Activated effector memory CD4-positive, alpha-beta T cell treated with anti-CD3 and anti-CD28 coated beads, Interleukin-2, amount 50 U/mL, for 16 hours (primary cell): Measurements from ENCODE around the gene ARAP1.
A peak's percentile ranks its signal among the peaks of the same experiment; 100 is the strongest.

Source experiments
- DNase-seq: peaks from one replicate; pipeline ENCODE4 v3.0.0-alpha.2; 2020

ARAP1 gene

DNA sequence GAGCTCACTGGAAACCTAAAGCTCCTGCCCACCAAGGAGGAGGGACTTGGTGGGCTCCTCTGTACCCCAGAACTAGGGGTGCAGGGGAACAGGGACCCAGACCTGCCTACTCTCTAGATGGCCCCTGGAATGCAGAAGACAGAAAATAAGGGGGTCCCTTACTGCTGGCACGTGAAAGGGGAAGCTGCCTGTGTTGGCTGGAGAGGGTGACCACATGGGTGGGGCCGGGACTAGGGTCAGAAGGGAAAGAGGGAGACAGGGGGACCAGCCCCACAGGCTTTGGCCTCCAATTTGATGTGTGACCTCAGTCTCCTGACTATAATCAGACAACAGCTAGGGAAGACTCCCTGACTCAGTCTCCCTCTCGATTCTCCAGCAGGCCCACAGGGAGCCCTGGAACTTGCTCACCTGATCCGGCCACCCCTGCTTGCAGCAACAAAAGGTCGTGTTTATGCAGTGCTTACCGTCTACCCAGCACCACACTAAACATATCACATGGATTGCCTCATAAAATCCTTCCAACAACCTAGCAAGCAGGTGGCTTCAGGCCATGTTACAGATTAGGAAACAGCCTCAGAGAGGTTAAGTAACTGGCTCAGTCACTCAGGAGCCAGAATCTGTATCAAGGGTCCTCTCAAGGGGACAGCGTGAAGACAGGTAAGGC is 10.2 kb downstream of the ARAP1 start:
- no peak for DNase-seq

DNA sequence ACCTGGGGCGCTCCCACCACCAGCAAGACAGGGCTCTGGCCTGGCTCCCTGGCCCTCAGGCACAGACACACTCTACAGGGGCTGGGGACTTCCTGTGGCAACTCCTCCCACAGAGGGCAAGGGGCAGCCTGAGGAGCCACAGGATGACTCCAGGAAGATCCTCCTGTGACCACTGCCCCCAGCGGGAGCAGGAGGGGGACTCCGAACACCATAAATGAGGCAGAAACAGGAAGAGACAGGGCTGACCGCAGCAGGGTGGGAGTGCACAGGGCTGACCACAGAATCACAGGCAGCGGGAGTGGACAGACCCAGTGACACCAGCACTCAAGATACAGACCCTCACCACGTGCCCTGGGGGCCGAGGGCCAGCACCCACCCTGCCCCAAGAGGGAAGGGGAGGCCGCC is 10.8 kb downstream of the ARAP1 start:
- DNase-seq: no peak

DNA sequence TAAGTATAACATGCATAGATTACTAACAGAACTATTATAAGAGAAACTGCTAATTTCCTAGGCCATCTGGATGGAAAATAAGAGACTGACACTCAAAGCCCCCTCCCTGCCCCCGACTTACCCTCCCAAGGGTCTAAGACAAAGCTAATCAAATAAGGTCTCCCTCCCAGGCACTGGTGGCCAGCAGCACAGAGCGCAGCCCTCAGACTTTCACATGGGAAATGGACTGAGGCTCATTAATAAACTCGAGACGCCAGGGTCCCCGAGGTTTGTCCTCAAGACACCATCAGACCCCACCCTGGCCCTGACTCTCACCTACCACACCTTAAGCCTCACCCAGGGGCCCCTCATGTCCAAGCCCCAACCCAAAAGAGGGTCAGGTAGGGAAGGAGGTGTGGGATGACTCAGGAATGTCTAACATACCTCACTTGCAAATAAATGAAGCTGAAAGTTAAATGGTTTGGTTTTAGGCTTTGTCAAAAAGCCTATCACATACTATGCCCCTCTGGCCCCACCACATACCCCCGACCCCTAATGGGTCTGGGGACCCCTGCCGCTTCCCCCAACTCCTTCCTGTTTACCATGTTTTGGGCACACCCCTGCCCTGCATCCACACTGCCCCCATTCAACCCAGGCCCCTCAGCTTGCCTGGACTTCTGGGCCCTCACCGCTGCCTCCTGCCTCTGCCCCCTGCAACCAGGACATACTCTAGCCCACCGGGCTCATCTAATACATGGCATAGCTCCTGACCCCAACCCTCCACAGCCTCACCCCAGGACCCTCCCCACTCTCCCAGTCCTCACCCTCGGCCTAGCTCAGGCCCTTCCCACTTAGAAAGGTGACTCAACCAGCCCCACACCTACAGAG is 11.4 kb downstream of the ARAP1 start:
- no peak for DNase-seq

DNA sequence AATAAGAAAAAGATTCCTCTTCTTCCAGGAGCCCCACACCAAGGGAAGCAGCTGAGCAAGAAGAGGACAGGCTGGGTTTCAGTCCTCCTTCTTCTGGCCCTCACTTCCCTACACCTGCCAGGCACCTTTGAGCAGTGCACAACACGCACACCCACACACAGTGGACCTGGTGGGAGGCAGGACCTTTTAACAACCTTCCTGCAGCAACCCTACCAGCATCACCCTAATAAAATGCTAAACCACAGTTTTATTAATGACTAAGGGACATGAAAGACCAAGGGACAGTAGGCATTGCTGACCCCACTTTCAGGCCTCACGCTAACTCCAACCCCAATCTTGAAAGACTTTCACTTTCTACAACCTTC is 12.2 kb downstream of the ARAP1 start:
- DNase-seq: no peak

DNA sequence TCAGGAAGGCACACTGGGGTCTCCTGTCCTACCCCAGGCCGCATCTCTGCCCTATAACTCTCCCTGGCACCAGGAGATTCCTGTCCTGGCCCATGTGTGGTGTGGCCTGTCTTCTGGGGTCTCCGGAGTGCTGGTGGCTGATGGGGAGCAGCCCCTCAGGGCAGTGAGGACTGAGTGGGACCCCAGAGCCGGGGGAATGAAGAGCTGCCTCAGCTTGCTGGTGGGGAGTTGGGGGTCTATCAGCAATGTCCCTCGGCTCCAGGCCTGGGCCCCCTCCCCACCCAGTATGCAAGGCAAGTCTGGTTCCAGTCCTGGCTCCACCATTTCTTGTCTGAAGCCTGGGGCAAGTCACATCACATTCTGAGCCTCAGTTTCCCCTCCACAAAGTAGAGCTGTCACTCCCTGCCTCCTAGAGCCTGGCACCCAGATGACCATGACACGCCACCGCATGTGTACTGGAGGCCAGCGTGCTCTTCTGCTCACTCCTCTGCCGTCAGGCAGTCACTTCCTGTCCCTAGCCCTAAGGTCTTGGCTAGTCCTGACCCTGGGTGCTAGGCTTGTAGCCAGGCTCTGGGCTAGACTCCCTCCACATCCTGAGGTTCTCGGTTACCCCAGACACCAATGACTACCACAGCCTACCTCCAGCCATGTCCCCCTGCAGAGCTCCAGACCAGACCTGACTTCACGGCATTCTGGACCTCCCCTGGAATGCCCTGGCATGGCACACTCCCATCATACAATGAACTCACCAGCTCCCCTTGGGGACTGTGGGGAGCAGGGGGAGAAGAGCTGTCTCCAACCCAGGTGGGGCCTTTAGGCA is 12.8 kb downstream of the ARAP1 start:
- DNase-seq: no peak

DNA sequence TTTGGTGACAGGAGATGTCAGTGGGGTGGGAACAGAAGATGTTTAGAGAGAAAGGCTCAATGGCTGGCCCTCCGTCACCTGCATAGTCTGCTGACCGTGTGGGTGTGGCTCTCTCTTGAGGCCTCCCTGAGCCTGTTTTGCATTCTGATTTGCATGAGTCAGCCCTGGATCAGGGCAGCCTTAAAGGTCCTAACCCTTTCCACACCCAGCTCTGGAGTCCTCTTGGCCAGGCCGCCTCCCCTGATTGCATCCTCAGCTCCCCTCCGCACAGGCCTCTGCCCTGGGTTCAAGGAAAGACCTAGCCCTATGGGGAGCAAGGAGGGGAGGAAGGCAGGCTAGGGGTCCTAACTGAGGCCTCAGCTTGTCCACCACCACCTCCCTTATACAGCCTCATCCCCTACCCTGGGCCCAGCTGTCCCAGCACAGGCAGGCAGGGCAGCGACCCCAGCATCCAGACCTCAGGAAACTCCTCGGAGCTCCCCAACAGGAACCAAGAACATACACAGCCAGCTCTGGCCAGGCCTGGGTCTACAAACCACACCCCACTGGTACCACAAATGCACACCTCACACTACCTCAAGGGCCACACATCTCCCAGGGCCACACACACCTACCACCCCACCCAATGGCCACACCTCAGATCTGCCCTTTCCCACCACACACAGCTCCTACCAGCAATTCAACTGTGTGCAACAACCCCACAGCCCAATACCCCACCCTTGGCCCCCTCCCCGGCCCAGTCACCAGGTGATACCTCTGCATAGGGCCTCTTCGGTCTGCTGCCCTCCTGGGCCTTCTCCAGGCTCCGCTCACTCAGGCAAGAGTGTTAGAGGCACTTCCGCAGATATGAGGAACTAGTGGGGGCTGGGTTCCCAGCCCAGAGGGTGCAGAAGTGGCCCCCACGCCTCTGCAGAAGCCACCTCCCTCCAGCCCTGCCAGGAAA is 13.7 kb downstream of the ARAP1 start:
- DNase-seq: no peak

DNA sequence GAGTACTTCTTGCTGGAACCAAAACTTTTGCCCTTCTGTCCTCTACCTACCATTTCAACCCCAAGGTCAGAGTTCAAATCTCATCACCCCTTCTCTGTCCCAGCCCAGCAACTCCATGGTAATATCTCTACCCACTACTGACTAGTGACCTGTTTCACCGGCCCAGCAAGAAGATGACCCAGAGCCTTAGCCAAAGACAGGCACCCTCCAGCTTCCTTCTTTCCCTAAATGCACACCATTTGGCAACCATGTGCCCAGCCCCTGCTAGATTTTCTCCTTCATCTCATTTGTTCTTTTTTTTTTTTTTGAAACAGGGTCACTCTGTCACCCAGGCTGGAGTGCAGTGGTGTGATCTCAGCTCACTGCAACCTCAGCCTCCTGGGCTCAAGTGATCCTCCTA is 14.9 kb downstream of the ARAP1 start:
- no peak for DNase-seq

DNA sequence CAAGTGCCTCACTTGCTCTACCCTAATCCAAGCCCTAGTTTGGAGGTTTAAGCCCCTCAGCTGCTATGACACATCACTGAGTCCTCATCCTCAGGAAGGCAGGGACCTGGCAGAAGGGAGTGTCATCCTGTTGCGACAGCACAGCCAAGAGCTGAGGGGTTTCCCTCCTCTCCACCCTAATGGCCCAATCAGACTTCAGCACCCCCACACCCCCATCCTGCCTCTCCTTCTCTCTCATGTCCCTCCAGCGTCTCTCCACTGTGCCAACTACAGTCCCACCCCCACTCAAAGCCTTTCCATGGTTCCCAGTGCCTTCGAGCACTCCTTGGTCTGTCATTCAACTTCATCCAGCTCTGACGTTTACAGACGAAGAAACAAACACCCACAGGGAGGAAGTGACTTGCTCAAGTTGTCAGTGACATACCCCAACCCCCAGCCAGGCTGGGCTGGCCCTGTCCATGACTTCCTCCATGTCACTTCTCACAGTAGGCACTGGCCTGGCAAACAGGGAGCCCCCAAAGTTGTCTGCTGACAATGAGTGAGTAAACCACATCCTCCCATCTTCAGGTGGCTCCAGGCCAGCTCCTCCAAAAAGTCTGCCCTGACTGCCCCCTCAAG is 15.6 kb downstream of the ARAP1 start:
- DNase-seq: peak; percentile 79

DNA sequence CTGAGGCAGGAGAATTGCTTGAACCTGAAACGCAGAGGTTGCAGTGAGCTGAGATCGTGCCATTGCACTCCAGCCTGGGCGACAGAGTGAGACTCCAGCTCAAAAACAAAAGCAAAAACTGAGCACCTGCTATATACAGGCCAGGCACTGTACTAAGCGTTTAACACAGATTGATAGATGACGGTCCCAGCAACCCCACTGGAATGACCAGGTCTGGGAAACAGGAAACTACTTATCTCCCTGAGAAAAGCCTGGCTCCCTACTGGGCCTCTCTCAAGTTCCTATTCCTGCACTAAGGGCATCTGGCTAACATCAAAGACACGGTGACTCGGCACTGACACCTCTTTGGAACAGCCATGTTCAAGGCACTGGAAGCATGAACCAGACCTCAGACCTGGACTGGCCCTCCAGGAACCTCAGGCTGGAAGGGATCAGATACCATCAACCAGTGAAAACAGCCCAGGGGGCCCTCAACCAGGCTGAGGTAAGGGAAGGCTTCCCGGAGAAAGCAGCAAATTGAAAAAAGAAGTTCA is 16.6 kb downstream of the ARAP1 start:
- no peak for DNase-seq

DNA sequence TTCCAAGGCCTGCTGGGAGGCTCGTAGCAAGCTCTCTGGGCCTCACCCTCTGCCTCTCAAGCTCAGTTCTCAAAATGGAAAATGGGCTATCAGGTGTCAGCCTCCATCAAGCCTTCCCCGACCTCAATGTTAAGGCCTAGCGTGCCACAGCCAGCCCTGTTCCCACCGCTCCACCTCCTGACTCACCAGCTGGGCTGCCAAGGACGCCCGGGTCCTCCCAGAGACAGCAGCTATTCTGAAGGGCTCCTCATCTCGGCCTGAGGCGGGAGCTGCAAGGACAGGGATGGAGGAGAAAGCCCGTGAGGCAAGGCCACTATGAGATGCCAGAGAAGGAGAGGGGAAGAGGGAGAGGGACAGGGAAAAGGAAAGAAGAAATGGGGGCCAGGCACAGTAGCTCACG is 19.9 kb downstream of the ARAP1 start:
- no peak for DNase-seq

DNA sequence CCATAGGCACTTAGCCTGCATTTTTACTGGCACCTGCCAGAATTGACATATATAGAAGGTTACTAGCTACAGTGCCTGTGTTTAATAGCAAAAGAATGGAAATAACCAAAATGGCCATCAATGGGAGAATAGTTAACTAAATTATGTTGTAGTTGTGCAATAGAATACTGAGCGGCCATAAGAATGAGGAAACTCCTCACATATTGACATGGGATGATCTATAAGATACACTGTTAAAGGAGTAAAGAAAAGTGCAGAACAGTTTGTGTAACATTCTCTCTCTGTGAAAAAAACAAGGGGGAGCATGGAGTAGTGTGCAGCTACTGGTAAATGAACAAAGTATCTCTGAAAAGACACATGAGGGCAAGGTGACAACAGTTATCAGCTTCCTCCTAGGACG is 21.5 kb downstream of the ARAP1 start:
- DNase-seq: no peak

DNA sequence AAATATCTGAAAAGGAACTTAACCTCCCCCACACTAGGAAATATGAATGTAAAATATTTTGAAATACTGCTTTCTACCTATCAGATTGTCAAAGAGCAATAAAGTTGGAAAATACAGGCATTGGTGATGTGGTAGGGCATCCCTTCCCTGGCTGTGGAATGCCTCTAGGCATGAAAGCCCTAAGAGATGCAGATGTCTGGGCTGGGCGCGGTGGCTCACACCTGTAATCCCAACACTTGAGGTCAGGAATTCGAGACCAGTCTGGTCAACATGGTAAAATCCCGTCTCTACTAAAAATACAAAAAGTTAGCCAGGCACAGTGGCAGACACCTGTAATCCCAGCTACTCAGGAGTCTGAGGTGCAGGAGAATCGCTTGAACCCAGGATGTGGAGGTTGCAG is 22.0 kb downstream of the ARAP1 start:
- DNase-seq: no peak

DNA sequence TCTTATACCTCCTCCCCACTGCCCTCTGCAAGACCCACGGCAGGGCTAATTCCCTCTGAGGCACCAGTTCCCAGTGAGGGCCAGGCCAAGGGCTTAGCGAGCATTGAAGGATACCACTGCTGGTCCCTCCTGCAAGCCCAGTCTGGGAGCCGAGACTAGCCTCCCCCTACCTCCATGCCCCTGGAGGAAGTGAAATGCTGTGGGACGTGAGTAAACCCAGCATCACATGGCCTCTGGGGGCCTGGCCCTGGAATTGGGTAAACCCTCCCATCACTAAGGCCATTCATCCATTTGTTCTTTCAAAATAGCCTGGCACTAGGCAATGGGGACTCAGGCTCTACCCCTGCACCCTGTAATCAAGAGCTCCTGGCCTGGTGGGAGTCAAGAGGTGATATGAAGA is 24.7 kb downstream of the ARAP1 start:
- DNase-seq: no peak

DNA sequence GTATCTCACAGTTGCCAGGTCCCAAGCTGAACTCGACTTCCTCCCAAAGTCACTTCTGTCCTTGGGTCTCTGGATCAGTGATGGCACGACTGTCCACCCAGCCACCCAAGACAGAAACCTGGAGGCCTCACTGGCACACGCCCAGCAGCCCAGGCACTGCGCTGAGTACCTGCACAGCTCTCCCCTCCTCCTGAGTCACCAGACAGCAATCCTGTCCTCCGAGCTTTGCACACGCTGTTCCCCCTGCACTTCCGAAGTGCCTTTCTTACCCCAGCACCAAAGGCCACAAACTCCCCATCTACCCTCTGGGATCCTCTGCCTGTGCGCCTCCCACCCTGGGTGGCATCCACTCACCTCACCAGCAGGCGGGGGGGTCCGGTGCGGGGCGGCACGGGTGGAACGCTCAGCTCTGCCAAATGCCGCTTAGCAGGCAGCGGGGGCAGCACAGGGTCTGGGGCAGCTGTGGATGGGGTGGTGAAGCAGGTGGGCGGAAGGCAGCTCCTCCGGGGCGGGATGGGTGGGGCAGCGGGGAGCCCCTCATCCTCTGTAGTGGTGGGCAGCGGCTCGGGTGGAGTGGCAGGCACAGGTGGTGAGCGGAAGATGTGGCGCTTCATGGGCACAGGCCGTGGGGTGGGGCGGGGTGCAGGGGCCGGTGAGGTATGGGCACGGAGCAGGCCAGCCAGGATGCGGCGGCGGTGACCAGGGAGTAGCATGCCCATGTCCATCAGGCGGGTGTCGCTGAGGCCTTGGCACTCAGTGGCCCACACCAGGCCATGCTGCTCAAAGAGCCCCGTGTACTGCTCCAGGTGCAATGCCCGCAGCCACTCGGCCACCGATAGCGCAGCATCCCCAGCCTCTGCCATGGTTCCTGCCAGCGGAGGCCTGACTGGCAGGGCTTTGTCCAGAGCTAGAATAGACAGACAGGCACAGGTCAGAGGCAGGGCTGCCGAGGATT is 25.7 kb downstream of the ARAP1 start:
- DNase-seq: no peak

DNA sequence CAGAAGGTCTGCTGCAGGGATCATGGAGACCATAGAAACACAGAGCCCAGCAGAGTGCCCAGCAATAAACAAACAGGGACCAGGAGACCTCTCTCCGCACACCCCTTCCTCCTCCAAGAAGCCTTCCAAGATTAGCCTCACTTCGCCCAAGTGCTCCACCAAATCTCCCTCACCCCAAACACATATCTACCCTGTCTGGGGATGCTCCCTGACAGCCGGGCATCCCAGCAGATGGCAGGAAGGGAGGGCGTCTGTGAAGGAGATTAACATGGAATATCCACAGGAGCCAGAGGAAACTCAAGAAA is 26.5 kb downstream of the ARAP1 start:
- DNase-seq: no peak

DNA sequence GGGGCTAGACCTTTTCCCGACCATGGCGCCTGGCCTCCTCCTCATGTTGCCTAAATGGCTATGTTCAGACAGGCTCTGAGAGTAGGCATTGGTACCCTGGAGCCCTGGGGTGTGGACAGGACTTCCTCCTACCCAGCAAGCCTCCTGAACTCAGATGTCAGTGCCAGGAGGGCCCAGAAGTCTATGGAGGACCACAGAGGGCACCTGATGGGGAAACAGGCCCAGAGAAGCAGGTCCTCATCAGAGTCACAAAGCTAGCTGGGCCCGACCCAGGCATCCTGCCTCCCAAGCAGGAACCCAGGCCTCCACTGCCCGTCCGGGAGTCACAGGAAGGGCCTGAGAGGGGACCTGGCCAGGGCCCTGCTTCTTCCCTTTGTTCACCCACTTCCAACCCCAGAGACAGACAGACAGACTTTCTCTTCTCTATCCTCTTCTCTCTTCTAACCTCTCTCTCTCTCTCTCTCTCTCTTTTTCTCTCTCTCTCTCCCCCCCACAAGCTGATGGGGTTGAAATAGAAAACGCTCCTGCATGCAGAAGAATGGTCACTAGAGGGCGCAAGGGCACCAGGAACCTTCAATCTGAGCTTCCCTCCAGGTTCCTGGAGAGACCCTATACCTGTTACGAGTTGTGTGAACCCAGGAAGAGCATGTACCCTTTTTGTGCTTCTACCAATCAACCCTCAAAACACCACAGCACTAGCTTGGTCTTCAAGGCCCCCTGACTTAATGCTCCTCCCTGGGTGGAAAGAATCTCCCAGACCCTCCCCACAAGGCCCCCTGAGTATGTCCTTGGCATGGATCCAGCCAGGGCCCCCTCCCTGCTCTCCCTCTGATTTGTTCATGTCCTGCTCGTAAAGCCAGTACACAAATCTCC is 27.1 kb downstream of the ARAP1 start:
- peak; percentile 89 for DNase-seq

DNA sequence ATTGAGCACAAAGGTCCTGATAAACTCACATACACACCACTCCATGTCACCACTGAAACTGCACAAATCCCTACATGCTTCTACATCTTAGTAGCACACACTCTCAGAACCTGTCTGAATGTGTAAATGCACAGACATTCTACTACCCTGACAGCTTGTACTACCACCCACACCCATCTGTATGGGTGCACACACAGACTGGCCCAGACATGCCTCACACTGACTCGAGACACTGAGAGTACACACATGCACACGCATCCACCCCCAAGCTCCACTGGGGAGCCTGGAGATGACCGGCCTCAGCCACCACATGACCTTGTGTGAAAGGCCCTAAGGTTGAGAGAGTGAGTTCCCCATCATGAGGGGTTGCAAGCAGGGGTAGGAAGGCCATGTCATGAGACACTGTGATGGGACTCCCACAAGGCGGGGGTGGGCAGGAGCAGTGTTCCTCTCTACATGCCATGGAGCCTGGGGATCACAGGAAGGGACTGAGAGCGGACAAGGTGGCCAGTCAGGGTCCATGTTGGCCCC is 28.1 kb downstream of the ARAP1 start:
- DNase-seq: no peak

DNA sequence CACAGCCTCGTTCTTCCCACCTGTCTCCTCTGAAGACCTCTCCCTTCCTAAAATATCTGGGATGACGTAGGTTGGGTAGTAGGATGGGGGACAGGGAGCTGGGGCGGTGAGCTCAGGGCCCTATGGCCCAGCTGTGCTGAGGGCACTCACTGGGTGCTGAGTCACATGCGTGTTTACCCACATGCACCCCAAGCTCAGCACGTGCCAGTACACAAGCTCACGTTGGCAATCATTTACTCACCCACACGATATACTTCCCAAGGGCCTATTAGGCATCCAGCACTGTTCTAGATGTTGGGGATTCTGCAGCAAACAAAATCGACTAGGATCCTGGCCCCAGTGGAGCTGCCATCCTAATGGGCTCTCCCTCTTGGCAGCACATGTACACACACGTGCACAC is 28.7 kb downstream of the ARAP1 start:
- no peak for DNase-seq

DNA sequence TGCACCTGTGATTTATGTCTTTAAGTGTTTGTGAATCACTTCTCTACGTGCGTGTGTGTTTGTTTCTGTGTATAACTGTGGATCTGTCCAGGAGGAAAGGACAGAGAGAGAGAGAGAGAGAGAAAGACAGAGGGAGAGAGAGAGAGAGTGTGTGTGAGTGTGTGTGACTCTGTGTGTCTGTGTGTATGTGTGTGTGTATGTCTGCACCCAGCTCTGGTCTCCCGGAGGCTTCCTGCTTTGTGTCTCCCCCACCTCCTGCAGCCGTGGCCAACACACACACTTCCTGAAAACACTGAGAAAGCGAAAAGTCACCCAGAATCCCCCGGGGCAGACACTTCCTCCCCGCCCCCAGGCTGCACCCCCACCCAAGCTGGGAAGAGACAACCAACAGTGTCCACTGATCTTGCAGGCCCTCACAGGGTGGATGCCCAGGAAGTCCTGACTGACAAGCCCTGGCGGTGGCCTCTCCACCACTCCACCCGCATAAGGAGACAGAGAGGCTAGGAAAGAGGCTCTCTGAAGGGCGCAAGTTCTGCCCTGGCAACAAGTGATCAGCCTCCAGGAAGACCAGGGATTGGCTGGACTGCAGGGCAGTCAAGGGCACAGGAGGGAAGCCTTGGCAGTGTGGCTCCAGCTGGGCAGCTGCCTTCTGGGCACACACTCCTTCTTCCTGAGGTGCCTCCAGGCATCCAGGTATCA is 30.0 kb downstream of the ARAP1 start:
- peak; percentile 92 for DNase-seq
